Adrenal gland (tissue), 12 donors: ENCODE data around the gene INTS1. TPM values are rescaled to one million over a fixed set of nuclear protein-coding genes. Genes with fewer than 3 reads are reported as not detected.

Source experiments
- DNase-seq, 7 donors: peaks; one replicate each; pipeline ENCODE4 v3.0.0-alpha.2; 2019 to 2020
- H3K27ac ChIP-seq, 5 donors: fragments of 200-600 bp; sonication (generic) in 4 of 5; 1 replicate in 3 of 5; 2 replicates in 2 of 5; pipeline versions ENCODE4 v1.5.1 to v1.8.0; 2016 to 2020; ENCODE audit warnings: mild to moderate bottlenecking in 1 of 5
- H3K27me3 ChIP-seq: fragments of 200-600 bp; 2 replicates; pipeline ENCODE4 v1.8.0; 2021
- H3K36me3 ChIP-seq, 2 donors: fragments of 200-600 bp; replicated peaks in 1 of 2; 1 replicate in 1 of 2; 2 replicates in 1 of 2; pipeline versions ENCODE4 v1.5.1 to v1.8.0; 2018 to 2022
- H3K4me1 ChIP-seq, 2 donors: fragments of 200-600 bp; replicated peaks in 1 of 2; 1 replicate in 1 of 2; 2 replicates in 1 of 2; pipeline versions ENCODE4 v1.5.1 to v1.8.0; 2018 to 2021
- H3K4me3 ChIP-seq, 4 donors: fragments of 200-600 bp; sonication (generic) in 3 of 4; one replicate each; pipeline ENCODE4 v1.5.1; 2016 to 2018
- H3K9me3 ChIP-seq, 3 donors: fragments of 200-600 bp; sonication (generic) in 1 of 3; replicated peaks in 1 of 3; 1 replicate in 2 of 3; 2 replicates in 1 of 3; pipeline versions ENCODE4 v1.5.1 to v1.8.0; 2016 to 2021
- CTCF ChIP-seq, 6 experiments: fragments of 450-650 bp in 4 of 6; fragments of 200-600 bp in 2 of 6; sonication (generic) in 1 of 6; IDR thresholded peaks; 1 replicate in 5 of 6; 2 replicates in 1 of 6; pipeline versions ENCODE4 v1.5.1 to v1.8.0; 2016 to 2021; ENCODE audit warnings: antibody characterized with exemption in 6 of 6, mild to moderate bottlenecking in 2 of 6, moderate library complexity in 1 of 6
- POLR2A ChIP-seq, 2 donors: fragments of 450-650 bp; IDR thresholded peaks; one replicate each; pipeline ENCODE4 v1.6.1; 2017; ENCODE audit warnings: antibody characterized with exemption in 2 of 2, mild to moderate bottlenecking in 2 of 2, moderate library complexity in 1 of 2
- WGBS, 4 donors: extraction: QIAGEN DNeasy Blood & Tissue Kit in 2 of 4; methylation state at CpG; one replicate each; pipeline versions ENCODE4 v1.1.5 to v1.1.7; 2013 to 2017; 5-methylcytosine and 5-hydroxymethylcytosine counted together
- intact Hi-C, 2 donors: fragments of 100-400 bp; cut with DNase I; formaldehyde crosslinking; loops; one replicate each; pipeline versions ENCODE4 v1.14.1 to v1.15.0; 2022 to 2023
- polyA plus RNA-seq, 3 donors: library from polyadenylated mRNA; stranded (reverse); fragments of 200-250 nt in 2 of 3; fragments of 350-450 nt in 1 of 3; fragmentation: Illumina TruSeq in 1 of 3; extraction: RNeasy Lipid Tissue Mini Kit (QIAGEN cat#74804) in 1 of 3; gene quantifications; one replicate each; pipeline ENCODE4 v1.2.3, GENCODE V29; 2013 to 2014
- total RNA-seq, 9 donors: library from RNA; depleted of rRNA in 4 of 9; stranded (reverse); fragments of >200 nt in 4 of 9; fragments of 120-200 nt in 1 of 9; fragmentation: NEBNext Ultra II Directional in 1 of 9; extraction: Animal tissue kit (Norgen Biotek cat#: 25700) in 1 of 9; gene quantifications; one replicate each; pipeline versions ENCODE4 v1.1.0 to v1.2.4, GENCODE V29; 2013 to 2023
- donor health status: healthy with polysubstance abuse.
- donor health status: Bipolar disorder and iron deficiency.
- donor health status: DM: yes; HTN: yes; CAD: no.
- donor health status: DM: no; HTN: no; CAD: no.
- donor health status: DM: no; HTN: no; CAD: no.
- donor health status: DM: yes; HTN: yes; CAD: no.

INTS1 gene
- total and polyA plus RNA-seq, 12 donors = 4.7 to 152 (median 72.8) TPM

- no peak for DNase-seq
- Histone ChIP-seq H3K36me3 (peaks cover 0 to 82% of the 10 kb centered on the region in 2 donors), H3K9me3 (no peaks in the 10 kb centered on the region), H3K27ac (no peak overlapping the region), H3K27me3 (no peaks in the 10 kb centered on the region), H3K4me3 (no peak overlapping the region), H3K4me1 (no peaks in the 10 kb centered on the region)
- intact Hi-C loops = no loop called here
- 89 to 95% (median 93%) methylated on average over 17 to 33 of the region's 33 CpGs for WGBS, 4 donors
- no peak for TF ChIP-seq POLR2A (IDR thresholded peaks at IDR 0.05)
- no peak for TF ChIP-seq CTCF (IDR thresholded peaks at IDR 0.05)
Observed at GRCh38 chr7:1496531-1497292, 7.5 kb downstream of the INTS1 start.

- WGBS, 4 donors = 92 to 96% (median 93%) methylated on average over 17 to 34 of the region's 34 CpGs
- H3K4me1 ChIP-seq = no peaks in the 10 kb centered on the region
- H3K27ac ChIP-seq = no peak overlapping the region
- no peak for DNase-seq
- H3K36me3 ChIP-seq = peaks cover 0 to 72% of the 10 kb centered on the region in 2 donors
- no peak overlapping the region for H3K4me3 ChIP-seq
- intact Hi-C loops = no loop called here
- no peaks in the 10 kb centered on the region for H3K9me3 ChIP-seq
- H3K27me3 ChIP-seq = no peaks in the 10 kb centered on the region
- no peak for TF ChIP-seq CTCF (IDR thresholded peaks at IDR 0.05)
- TF ChIP-seq POLR2A (IDR thresholded peaks at IDR 0.05) = no peak
Observed at GRCh38 chr7:1495564-1496242, 8.5 kb downstream of the INTS1 start.

- no peak overlapping the region for H3K27ac ChIP-seq
- H3K36me3 ChIP-seq = peaks cover 0 to 66% of the 10 kb centered on the region in 2 donors
- H3K9me3 ChIP-seq = no peaks in the 10 kb centered on the region
- DNase-seq = no peak
- WGBS, 4 donors = 90 to 95% (median 94%) methylated on average over 3 to 27 of the region's 27 CpGs
- no peaks in the 10 kb centered on the region for H3K4me1 ChIP-seq
- intact Hi-C loops = no loop called here
- TF ChIP-seq CTCF (IDR thresholded peaks at IDR 0.05) = no peak
- no peak overlapping the region for H3K4me3 ChIP-seq
- no peaks in the 10 kb centered on the region for H3K27me3 ChIP-seq
Observed at GRCh38 chr7:1494866-1495563, 9.2 kb downstream of the INTS1 start.

GRCh38 chr7:1494447-1494846 lies 9.7 kb downstream of the INTS1 start:
- DNase-seq = no peak
- Histone ChIP-seq H3K4me3 (no peak overlapping the region), H3K27me3 (no peaks in the 10 kb centered on the region), H3K36me3 (peaks cover 0 to 66% of the 10 kb centered on the region in 2 donors), H3K27ac (no peak overlapping the region), H3K4me1 (no peaks in the 10 kb centered on the region), H3K9me3 (no peaks in the 10 kb centered on the region)
- 88 to 95% (median 92%) methylated on average over 13 to 25 of the region's 25 CpGs for WGBS, 4 donors
- no peak for TF ChIP-seq POLR2A (IDR thresholded peaks at IDR 0.05)
- no peak for TF ChIP-seq CTCF (IDR thresholded peaks at IDR 0.05)
- intact Hi-C loops = no loop called here
